GM12865 (cell line): ENCODE measurements around the gene KRT10.
"Not testable (repeated sequence)": the region's sequence is repeated elsewhere in the genome, so short reads cannot be mapped to it uniquely, and the experiment has no call there.

Experiments
- DNase-seq: peaks from one replicate; pipeline ENCODE4 v3.0.0; 2010; ENCODE audit warnings: low read depth
- H3K4me3 ChIP-seq: 2 replicates; pipeline ENCODE4 v1.5.1; 2011; ENCODE audit warnings: mild to moderate bottlenecking, low read depth, low read length, control low read depth
- TF ChIP-seq, protein P1 (sequence below): IDR thresholded peaks from 2 replicates; pipeline ENCODE4 v1.5.1; 2011; ENCODE audit warnings: low read length, control low read depth, low read depth, inconsistent platforms; ENCODE audit not compliant: insufficient read depth; ENCODE audit errors: missing control alignments

KRT10 gene

DNA sequence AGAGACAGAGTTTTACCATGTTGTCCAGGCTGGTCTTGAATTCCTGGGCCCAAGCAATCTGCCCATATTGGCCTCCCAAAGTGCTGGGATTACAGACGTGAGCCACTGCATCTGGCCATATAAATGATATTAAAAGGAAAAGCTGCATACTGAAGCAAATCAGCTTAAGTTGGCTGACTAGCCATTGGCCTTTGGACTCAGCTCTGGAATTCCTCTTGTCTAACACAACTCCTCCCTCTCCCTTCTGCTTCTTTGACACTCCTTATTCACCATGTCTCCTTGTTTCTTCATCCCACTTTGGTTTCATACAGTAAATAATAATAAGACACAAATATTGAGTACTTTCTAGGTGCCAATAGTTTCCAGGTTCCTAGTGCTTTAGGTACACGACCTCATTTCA lies 37.1 kb upstream of the KRT10 start:
- TF ChIP-seq, protein P1, sequence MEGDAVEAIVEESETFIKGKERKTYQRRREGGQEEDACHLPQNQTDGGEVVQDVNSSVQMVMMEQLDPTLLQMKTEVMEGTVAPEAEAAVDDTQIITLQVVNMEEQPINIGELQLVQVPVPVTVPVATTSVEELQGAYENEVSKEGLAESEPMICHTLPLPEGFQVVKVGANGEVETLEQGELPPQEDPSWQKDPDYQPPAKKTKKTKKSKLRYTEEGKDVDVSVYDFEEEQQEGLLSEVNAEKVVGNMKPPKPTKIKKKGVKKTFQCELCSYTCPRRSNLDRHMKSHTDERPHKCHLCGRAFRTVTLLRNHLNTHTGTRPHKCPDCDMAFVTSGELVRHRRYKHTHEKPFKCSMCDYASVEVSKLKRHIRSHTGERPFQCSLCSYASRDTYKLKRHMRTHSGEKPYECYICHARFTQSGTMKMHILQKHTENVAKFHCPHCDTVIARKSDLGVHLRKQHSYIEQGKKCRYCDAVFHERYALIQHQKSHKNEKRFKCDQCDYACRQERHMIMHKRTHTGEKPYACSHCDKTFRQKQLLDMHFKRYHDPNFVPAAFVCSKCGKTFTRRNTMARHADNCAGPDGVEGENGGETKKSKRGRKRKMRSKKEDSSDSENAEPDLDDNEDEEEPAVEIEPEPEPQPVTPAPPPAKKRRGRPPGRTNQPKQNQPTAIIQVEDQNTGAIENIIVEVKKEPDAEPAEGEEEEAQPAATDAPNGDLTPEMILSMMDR: no peak
- H3K4me3 ChIP-seq: no peak overlapping the region
- DNase-seq: no peak

DNA sequence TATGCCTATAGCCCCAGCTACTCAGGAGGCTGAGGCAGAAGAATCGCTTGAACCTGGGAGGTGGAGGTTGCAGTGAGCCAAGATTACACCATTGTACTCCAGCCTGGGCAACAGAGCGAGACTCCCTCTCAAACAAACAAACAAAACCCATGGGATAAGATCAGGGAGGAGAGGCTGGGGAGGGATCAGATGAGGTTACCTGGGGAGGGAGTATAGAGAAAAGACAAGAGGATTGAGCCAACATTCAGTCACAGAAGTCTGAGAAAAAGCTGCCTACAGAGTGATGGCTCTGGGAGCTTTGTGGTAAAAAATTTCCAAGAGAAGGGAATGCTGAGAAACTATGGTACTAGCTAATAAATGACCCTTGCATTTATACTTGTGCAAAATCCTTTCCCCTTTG lies 36.3 kb upstream of the KRT10 start:
- not testable (repeated sequence) for DNase-seq, H3K4me3 ChIP-seq

DNA sequence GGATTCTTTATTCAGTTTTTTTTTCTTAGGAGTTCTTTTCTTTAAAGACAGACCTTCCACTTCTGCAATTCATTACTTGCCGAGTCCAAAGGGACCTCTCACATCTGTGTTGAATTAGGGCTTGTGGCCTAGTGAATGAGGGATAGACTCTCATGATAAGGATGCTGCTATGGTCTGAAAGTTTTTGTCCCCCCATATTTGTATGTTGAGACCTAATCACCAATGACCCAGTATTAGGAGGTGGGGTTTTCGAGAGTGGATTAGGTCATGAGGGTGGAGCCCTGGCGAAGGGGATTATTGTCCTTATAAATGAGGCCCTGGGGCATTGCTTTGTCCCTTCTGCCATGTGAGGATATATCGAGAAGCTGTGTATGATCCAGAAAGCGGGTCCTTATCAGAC lies 35.1 kb upstream of the KRT10 start:
- DNase-seq: no peak
- no peak overlapping the region for H3K4me3 ChIP-seq
- TF ChIP-seq, protein P1: no peak

DNA sequence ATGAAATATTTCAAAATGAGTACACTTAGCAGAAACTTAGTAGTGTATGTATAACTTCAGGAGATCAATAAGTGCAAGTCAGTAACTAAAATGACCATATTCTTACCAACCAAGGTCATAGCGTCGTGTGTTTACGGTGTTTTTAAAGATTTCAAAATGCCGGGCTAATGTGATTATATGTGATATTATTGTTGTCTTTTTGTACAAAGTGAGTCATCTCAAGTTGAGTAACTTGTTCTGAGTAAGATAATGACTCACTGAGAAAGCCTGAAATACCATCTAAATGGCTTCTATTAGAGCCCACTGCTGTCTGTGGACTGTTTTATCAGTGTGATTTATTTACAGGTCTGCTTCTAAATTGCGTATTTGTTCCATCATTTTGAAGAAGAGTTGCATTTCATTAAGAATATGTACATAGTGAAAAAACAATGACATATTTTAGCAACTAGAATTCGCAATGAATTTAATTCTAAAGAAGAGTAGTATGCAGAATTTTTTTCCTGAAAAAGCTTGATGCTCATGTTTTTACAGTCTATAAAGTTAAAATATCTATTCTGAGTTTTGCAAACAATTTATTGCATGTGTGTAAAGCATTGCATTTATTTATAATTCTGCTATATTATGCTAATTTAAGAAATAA lies 31.9 kb upstream of the KRT10 start:
- no peak overlapping the region for H3K4me3 ChIP-seq
- DNase-seq: no peak
- TF ChIP-seq, protein P1: no peak

DNA sequence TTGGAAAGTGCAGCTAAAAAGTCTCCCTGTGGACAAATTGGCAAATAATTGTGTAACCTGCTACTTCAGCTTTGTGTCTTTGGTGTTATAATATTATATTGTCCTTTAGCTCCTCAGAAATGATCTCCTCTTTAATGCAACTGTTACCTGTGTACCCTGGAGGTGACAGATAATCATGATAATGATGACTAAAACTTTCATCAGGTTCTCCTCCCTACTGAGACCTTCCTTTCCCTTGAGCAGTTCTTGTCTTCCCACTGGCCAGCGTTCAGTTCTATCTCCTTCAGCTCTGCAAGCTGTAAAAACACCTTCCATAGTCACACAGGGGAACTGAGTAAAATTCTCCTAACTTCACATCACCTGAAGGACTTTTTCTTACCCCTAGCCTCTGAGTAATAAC lies 29.9 kb upstream of the KRT10 start:
- DNase-seq: no peak
- TF ChIP-seq, protein P1: no peak
- H3K4me3 ChIP-seq: no peak overlapping the region

DNA sequence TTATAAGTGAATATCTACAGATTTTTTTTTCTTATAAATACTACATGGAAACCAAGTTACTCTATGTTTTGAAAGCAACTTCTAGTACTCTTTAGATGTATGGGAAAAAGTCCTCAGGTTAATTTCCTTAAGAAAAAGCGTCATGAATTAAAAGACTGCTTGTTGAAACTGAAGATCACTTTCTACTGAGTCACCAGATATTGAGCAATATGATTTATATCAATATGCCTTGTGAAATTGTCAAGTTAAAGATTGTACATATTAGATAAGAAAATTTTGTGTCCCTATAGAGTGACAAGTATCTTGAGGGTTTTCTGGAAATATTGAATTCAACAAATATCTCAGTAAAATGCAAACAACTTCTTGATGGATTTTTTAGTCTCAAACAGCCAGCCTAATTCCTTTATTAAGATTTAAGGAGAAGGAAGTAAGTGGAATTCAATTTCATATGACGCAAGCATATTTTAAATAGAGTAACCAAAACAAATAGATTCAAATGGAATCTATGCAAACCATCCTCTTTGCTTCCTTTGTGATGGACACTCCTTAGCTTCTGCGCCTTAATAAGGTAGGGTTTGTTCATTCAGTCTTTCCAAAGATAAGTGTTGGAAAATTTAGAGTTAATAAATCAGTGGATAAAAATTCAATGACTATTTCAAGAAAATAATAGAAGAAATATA lies 28.0 kb upstream of the KRT10 start:
- TF ChIP-seq, protein P1: no peak
- no peak overlapping the region for H3K4me3 ChIP-seq
- DNase-seq: no peak

DNA sequence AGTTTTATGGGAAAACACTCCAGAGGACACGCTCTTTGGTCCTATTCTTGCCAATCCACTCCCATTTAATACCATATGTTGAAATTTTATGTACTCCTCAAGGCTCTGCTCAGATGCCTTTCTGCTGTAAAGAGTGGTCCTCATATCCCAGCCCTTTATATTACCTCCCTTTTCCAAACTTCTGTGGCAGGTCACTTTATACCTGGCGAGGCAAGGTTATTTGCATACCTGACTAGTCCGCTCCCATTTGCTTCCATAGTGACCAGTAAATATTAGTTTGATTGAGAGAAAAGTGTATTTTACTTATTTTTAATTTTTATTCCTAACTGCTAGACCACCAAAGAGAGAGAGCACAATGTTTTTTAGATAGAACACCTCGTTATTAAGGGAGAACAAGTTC lies 27.3 kb upstream of the KRT10 start:
- no peak overlapping the region for H3K4me3 ChIP-seq
- TF ChIP-seq, protein P1: no peak
- DNase-seq: no peak
